GM18498 (cell line): ENCODE data around the gene IL1R1.
A peak's percentile ranks its signal among the peaks of the same experiment; 100 is the strongest.
"Not testable (repeated sequence)": the region's sequence is repeated elsewhere in the genome, so short reads cannot be mapped to it uniquely, and the experiment has no call there.

ENCODE experiments used
- ATAC-seq: cut with Tn5 transposase; IDR thresholded peaks from one replicate; pipeline ENCODE4 v1.9.1; 2021; ENCODE audit warnings: mild to moderate bottlenecking, moderate library complexity; ENCODE audit not compliant: unreplicated experiment

The IL1R1 gene

GRCh38 chr2:102141970-102142828, at the start of gene IL1R1:
TSS of gene IL1R1 (plus strand) at chr2:102142746. CDS start at chr2:102157725, 14,979 bp downstream.
- no peak for ATAC-seq

GRCh38 chr2:102093662-102094061, 48.9 kb upstream of the IL1R1 start:
- no peak for ATAC-seq

- no peak for ATAC-seq
These were observed 47.6 kb upstream of the IL1R1 start for GRCh38 chr2:102094917-102095316.

- ATAC-seq: no peak
These were observed 46.4 kb upstream of the IL1R1 start for GRCh38 chr2:102096103-102096502.

- no peak for ATAC-seq
These were observed 43.8 kb upstream of the IL1R1 start for GRCh38 chr2:102098756-102099155.

GRCh38 chr2:102099536-102100298, 42.8 kb upstream of the IL1R1 start:
- no peak for ATAC-seq

GRCh38 chr2:102100371-102101096, 42.0 kb upstream of the IL1R1 start:
- no peak for ATAC-seq

GRCh38 chr2:102101097-102101848, 41.3 kb upstream of the IL1R1 start:
- no peak for ATAC-seq

- no peak for ATAC-seq
These were observed 40.5 kb upstream of the IL1R1 start for GRCh38 chr2:102101849-102102635.

- ATAC-seq: not testable (repeated sequence)
These were observed 40.0 kb upstream of the IL1R1 start for GRCh38 chr2:102102636-102102948.

GRCh38 chr2:102103284-102103683, 39.3 kb upstream of the IL1R1 start:
- ATAC-seq: no peak

GRCh38 chr2:102103992-102104871, 38.3 kb upstream of the IL1R1 start:
- ATAC-seq: peak; percentile 75

GRCh38 chr2:102106133-102106556, 36.4 kb upstream of the IL1R1 start:
- no peak for ATAC-seq

GRCh38 chr2:102106813-102107740, 35.5 kb upstream of the IL1R1 start:
- ATAC-seq: not testable (repeated sequence)

- ATAC-seq: peak; percentile 43
These were observed 34.8 kb upstream of the IL1R1 start for GRCh38 chr2:102107741-102108070.

GRCh38 chr2:102109016-102109415, 33.5 kb upstream of the IL1R1 start:
- no peak for ATAC-seq

- no peak for ATAC-seq
These were observed 32.4 kb upstream of the IL1R1 start for GRCh38 chr2:102110171-102110570.
